HT-29 (cell line): ENCODE data around the gene PTRHD1. TPM values are rescaled to one million over a fixed set of nuclear protein-coding genes. Genes with fewer than 3 reads are reported as not detected.
A peak's percentile ranks its signal among the peaks of the same experiment; 100 is the strongest.
"Not testable (repeated sequence)": the region's sequence is repeated elsewhere in the genome, so short reads cannot be mapped to it uniquely, and the experiment has no call there.

Experiments
- DNase-seq: peaks from one replicate; pipeline ENCODE4 v3.0.0-alpha.2; 2015; ENCODE audit warnings: low spot score
- total RNA-seq: library from RNA; depleted of rRNA; stranded (reverse); fragments of >200 nt; shearing (Covaris generic); gene quantifications from 2 replicates; pipeline ENCODE4 v1.2.3, GENCODE V29; 2014; rRNA removed

The PTRHD1 gene
- 57.9 and 58.1 TPM in 2 replicates for total RNA-seq

GRCh38 chr2:24792874-24793760 lies at the start of gene PTRHD1, which contains the start of gene CENPO:
PTRHD1 (minus strand) TSS chr2:24793391; CDS start chr2:24793377, 14 bp downstream.
CENPO (plus strand) TSS chr2:24793425; CDS start chr2:24793920, 495 bp downstream.
- peak; percentile 97 for DNase-seq

- DNase-seq = no peak
These were observed 49.2 kb upstream of the PTRHD1 start for GRCh38 chr2:24842081-24843050.

GRCh38 chr2:24840962-24841945 lies 48.1 kb upstream of the PTRHD1 start:
- no peak for DNase-seq

- no peak for DNase-seq
These were observed 47.1 kb upstream of the PTRHD1 start for GRCh38 chr2:24840164-24840869.

- DNase-seq = no peak
These were observed 46.5 kb upstream of the PTRHD1 start for GRCh38 chr2:24839729-24840128.

- no peak for DNase-seq
These were observed 45.4 kb upstream of the PTRHD1 start for GRCh38 chr2:24838541-24838940.

- no peak for DNase-seq
These were observed 44.9 kb upstream of the PTRHD1 start for GRCh38 chr2:24837996-24838513.

GRCh38 chr2:24836706-24837105 lies 43.5 kb upstream of the PTRHD1 start:
- no peak for DNase-seq

- DNase-seq = no peak
These were observed 43.0 kb upstream of the PTRHD1 start for GRCh38 chr2:24836206-24836605.

- not testable (repeated sequence) for DNase-seq
These were observed 42.2 kb upstream of the PTRHD1 start for GRCh38 chr2:24835411-24835810.

GRCh38 chr2:24834733-24835395 lies 41.7 kb upstream of the PTRHD1 start:
- DNase-seq = no peak

GRCh38 chr2:24833821-24834732 lies 40.9 kb upstream of the PTRHD1 start:
- no peak for DNase-seq

GRCh38 chr2:24832931-24833701 lies 39.9 kb upstream of the PTRHD1 start:
- DNase-seq = no peak

GRCh38 chr2:24832521-24832920 lies 39.3 kb upstream of the PTRHD1 start:
- DNase-seq = no peak

- DNase-seq = no peak
These were observed 38.9 kb upstream of the PTRHD1 start for GRCh38 chr2:24832073-24832461.

- DNase-seq = no peak
These were observed 38.3 kb upstream of the PTRHD1 start for GRCh38 chr2:24831221-24832072.

- DNase-seq = no peak
These were observed 37.6 kb upstream of the PTRHD1 start for GRCh38 chr2:24830786-24831185.
